T-helper 1 cell (primary cell): ENCODE data around the gene FBXO7.
A peak's percentile ranks its signal among the peaks of the same experiment; 100 is the strongest.
"Not testable (repeated sequence)": the region's sequence is repeated elsewhere in the genome, so short reads cannot be mapped to it uniquely, and the experiment has no call there.

Source experiments
- DNase-seq, 5 donors: peaks; one replicate each; pipeline ENCODE4 v3.0.0-alpha.2; 2012 to 2020
- total RNA-seq, 4 donors: gene quantifications; one replicate each; lab custom pipeline; 2026; lab: John Stamatoyannopoulos, UW

Gene FBXO7
- total RNA-seq: 161 to 204 (median 186) reads per million in 4 donors

GRCh38 chr22:32474635-32475467 lies at the start of gene FBXO7:
Gene FBXO7, plus strand, starts transcription at chr22:32474811. Its CDS starts 192 bp downstream, at chr22:32475003.
- DNase-seq: peak; percentile 71 to 89 (median 80)

GRCh38 chr22:32426881-32427280 lies 47.7 kb upstream of the FBXO7 start:
- DNase-seq: no peak

- DNase-seq: no peak
Observed at GRCh38 chr22:32430352-32430751, 44.3 kb upstream of the FBXO7 start.

- DNase-seq: peak in 1 of 5 donors; percentile 6
Observed at GRCh38 chr22:32444068-32444467, 30.5 kb upstream of the FBXO7 start.

GRCh38 chr22:32446321-32446720 lies 28.3 kb upstream of the FBXO7 start:
- no peak for DNase-seq

- no peak for DNase-seq
Observed at GRCh38 chr22:32448980-32449379, 25.6 kb upstream of the FBXO7 start.

- no peak for DNase-seq
Observed at GRCh38 chr22:32457031-32457430, 17.6 kb upstream of the FBXO7 start.

GRCh38 chr22:32462452-32462851 lies 12.2 kb upstream of the FBXO7 start:
- DNase-seq: no peak

- no peak for DNase-seq
Observed at GRCh38 chr22:32465661-32466060, 8.9 kb upstream of the FBXO7 start.

- DNase-seq: no peak
Observed at GRCh38 chr22:32466496-32466895, 8.1 kb upstream of the FBXO7 start.

- no peak for DNase-seq
Observed at GRCh38 chr22:32469799-32470212, 4.8 kb upstream of the FBXO7 start.

GRCh38 chr22:32473388-32473952 lies 1.1 kb upstream of the FBXO7 start:
- DNase-seq: peak in 4 of 5 donors; percentile 4 to 74 (median 28)

GRCh38 chr22:32475468-32476010 lies 928 bp downstream of the FBXO7 start:
- DNase-seq: peak in 3 of 5 donors; percentile 4 to 39 (median 8)

GRCh38 chr22:32476281-32477195 lies 1.9 kb downstream of the FBXO7 start:
- peak in 1 of 5 donors; percentile 20 for DNase-seq

- no peak for DNase-seq
Observed at GRCh38 chr22:32477596-32477995, 3.0 kb downstream of the FBXO7 start.

- DNase-seq: not testable (repeated sequence)
Observed at GRCh38 chr22:32478552-32478951, 3.9 kb downstream of the FBXO7 start.

GRCh38 chr22:32478994-32479393 lies 4.4 kb downstream of the FBXO7 start:
- no peak for DNase-seq

GRCh38 chr22:32480238-32480637 lies 5.6 kb downstream of the FBXO7 start:
- DNase-seq: no peak

- DNase-seq: peak in 1 of 5 donors; percentile 39
Observed at GRCh38 chr22:32482708-32483107, 8.1 kb downstream of the FBXO7 start.

- DNase-seq: no peak
Observed at GRCh38 chr22:32486656-32487390, 12.2 kb downstream of the FBXO7 start.

- DNase-seq: no peak
Observed at GRCh38 chr22:32487461-32487860, 12.8 kb downstream of the FBXO7 start.

GRCh38 chr22:32489377-32489776 lies 14.8 kb downstream of the FBXO7 start:
- no peak for DNase-seq
